DOHH2 (cell line): Measurements from ENCODE around the gene DYRK1B.

Experiments
- H3F3A ChIP-seq: fragments of 200-600 bp; sonication (generic), shearing (Covaris generic); 2 replicates; pipeline ENCODE4 v1.6.0; 2016; ENCODE audit warnings: antibody characterized with exemption, mild to moderate bottlenecking; ENCODE audit not compliant: control insufficient read depth, insufficient read depth
- H3K27ac ChIP-seq: fragments of 200-600 bp; sonication (generic); 2 replicates; pipeline ENCODE4 v1.5.1; 2014; ENCODE audit warnings: low read depth, mild to moderate bottlenecking, low read length, moderate library complexity
- H3K27me3 ChIP-seq: fragments of 200-600 bp; sonication (generic); 2 replicates; pipeline ENCODE4 v1.6.1; 2014; ENCODE audit warnings: mild to moderate bottlenecking, low read length, mixed read lengths; ENCODE audit not compliant: control insufficient read depth
- H3K36me3 ChIP-seq: fragments of 200-600 bp; sonication (generic); 2 replicates; pipeline ENCODE4 v1.6.1; 2014; ENCODE audit warnings: mild to moderate bottlenecking, low read length, moderate library complexity, mixed read lengths; ENCODE audit not compliant: control insufficient read depth
- H3K4me1 ChIP-seq: fragments of 200-600 bp; sonication (generic); 2 replicates; pipeline ENCODE4 v1.6.1; 2014; ENCODE audit warnings: mild to moderate bottlenecking, low read length, mixed read lengths; ENCODE audit not compliant: control insufficient read depth
- H3K4me2 ChIP-seq: fragments of 200-600 bp; sonication (generic); 2 replicates; pipeline ENCODE4 v1.6.0; 2014; ENCODE audit warnings: mild to moderate bottlenecking, low read length, moderate library complexity
- H3K4me3 ChIP-seq: fragments of 200-600 bp; sonication (generic); 2 replicates; pipeline ENCODE4 v1.5.1; 2014; ENCODE audit warnings: mild to moderate bottlenecking, low read length, mixed read lengths
- H3K79me2 ChIP-seq: fragments of 200-600 bp; sonication (generic); 2 replicates; pipeline ENCODE4 v1.6.1; 2014; ENCODE audit warnings: mild to moderate bottlenecking, low read length, mixed read lengths; ENCODE audit not compliant: control insufficient read depth
- H3K9me2 ChIP-seq: fragments of 200-600 bp; sonication (generic); replicated peaks from 2 replicates; pipeline ENCODE4 v1.6.1; 2014; ENCODE audit warnings: mild to moderate bottlenecking, low read length, mixed read lengths; ENCODE audit not compliant: control insufficient read depth
- H3K9me3 ChIP-seq: fragments of 200-600 bp; sonication (generic); 2 replicates; pipeline ENCODE4 v1.6.1; 2014; ENCODE audit warnings: antibody characterized with exemption, low read length, mixed read lengths; ENCODE audit not compliant: control insufficient read depth, insufficient read depth
- H4K20me1 ChIP-seq: fragments of 200-600 bp; sonication (generic); 2 replicates; pipeline ENCODE4 v1.6.0; 2014; ENCODE audit warnings: low read depth, mild to moderate bottlenecking, antibody characterized with exemption, low read length, moderate library complexity; ENCODE audit not compliant: control insufficient read depth, insufficient read depth
- CTCF ChIP-seq: fragments of 200-600 bp; sonication (generic); IDR thresholded peaks from one replicate; pipeline ENCODE4 v1.5.1; 2014; ENCODE audit warnings: antibody characterized with exemption, mild to moderate bottlenecking, low read depth, low read length; ENCODE audit not compliant: poor library complexity, severe bottlenecking
- EZH2phosphoT487 ChIP-seq: fragments of 200-600 bp; sonication (generic); IDR thresholded peaks from 2 replicates; pipeline ENCODE4 v1.6.1; 2017; ENCODE audit warnings: borderline replicate concordance, mild to moderate bottlenecking, antibody characterized with exemption, low read length, moderate library complexity, mixed read lengths

The DYRK1B gene

GRCh38 chr19:39830406-39830805 is 3.6 kb downstream of the DYRK1B start:
- 0 out of 2 replicates have a peak, but pooled peaks cover 9% of the 10 kb centered on the region for H4K20me1 ChIP-seq
- H3K79me2 ChIP-seq: peaks cover 17% of the 10 kb centered on the region
- H3F3A ChIP-seq: peaks cover 9% of the 10 kb centered on the region
- H3K9me2 ChIP-seq: no peaks in the 10 kb centered on the region
- H3K27ac ChIP-seq: no peak overlapping the region
- H3K36me3 ChIP-seq: peaks cover 92% of the 10 kb centered on the region
- H3K4me2 ChIP-seq: no peak overlapping the region
- no peaks in the 10 kb centered on the region for H3K27me3 ChIP-seq
- TF ChIP-seq EZH2phosphoT487: no peak
- TF ChIP-seq CTCF: no peak
- no peak overlapping the region for H3K4me3 ChIP-seq
- peaks cover 22% of the 10 kb centered on the region for H3K4me1 ChIP-seq
- no peaks in the 10 kb centered on the region for H3K9me3 ChIP-seq

- no peaks in the 10 kb centered on the region for H3K9me2 ChIP-seq
- H3K27ac ChIP-seq: no peak overlapping the region
- no peaks in the 10 kb centered on the region for H3K9me3 ChIP-seq
- 0 out of 2 replicates have a peak, but pooled peaks cover 9% of the 10 kb centered on the region for H4K20me1 ChIP-seq
- H3K79me2 ChIP-seq: peaks cover 17% of the 10 kb centered on the region
- TF ChIP-seq EZH2phosphoT487 (no peak), CTCF (no peak)
- H3K4me1 ChIP-seq: peaks cover 22% of the 10 kb centered on the region
- H3K27me3 ChIP-seq: no peaks in the 10 kb centered on the region
- H3F3A ChIP-seq: peaks cover 3% of the 10 kb centered on the region
- H3K36me3 ChIP-seq: peaks cover 94% of the 10 kb centered on the region
- H3K4me2 ChIP-seq: no peak overlapping the region
- H3K4me3 ChIP-seq: no peak overlapping the region
Observed at GRCh38 chr19:39829702-39830275, 4.2 kb downstream of the DYRK1B start.

GRCh38 chr19:39828654-39829032 is 5.3 kb downstream of the DYRK1B start:
- no peak overlapping the region for H3K27ac ChIP-seq
- peaks cover 92% of the 10 kb centered on the region for H3K36me3 ChIP-seq
- TF ChIP-seq EZH2phosphoT487: no peak
- TF ChIP-seq CTCF: no peak

More at GRCh38 chr19:39828654-39829032, 5.3 kb downstream of the DYRK1B start:
- Histone ChIP-seq H3K4me3 (no peak overlapping the region), H3K27me3 (no peaks in the 10 kb centered on the region), H3K4me1 (peaks cover 10% of the 10 kb centered on the region), H3K79me2 (peaks cover 15% of the 10 kb centered on the region), H3K9me2 (no peaks in the 10 kb centered on the region), H4K20me1 (0 out of 2 replicates have a peak, but pooled peaks cover 9% of the 10 kb centered on the region), H3F3A (no peaks in the 10 kb centered on the region), H3K4me2 (no peak overlapping the region), H3K9me3 (no peaks in the 10 kb centered on the region)
